A673 (cell line): ENCODE results near the gene FSCN2. TPM values are rescaled to one million over a fixed set of nuclear protein-coding genes. Genes with fewer than 3 reads are reported as not detected.

ENCODE experiments used
- BruUV-seq: library from RNA; stranded (reverse); fragments of 400-500 nt; replicated peaks from 2 replicates; lab custom pipeline; 2021; lab: Mats Ljungman, UMichigan
- CTCF ChIA-PET: fragments of 300-600 bp; sonication (Branson Sonifier 250); formaldehyde crosslinking; loops from one replicate; lab custom pipeline; 2022; ENCODE audit warnings: antibody characterized with exemption; lab: Charles Lee
- POLR2A ChIA-PET: fragments of 300-600 bp; sonication (Branson Sonifier 250); formaldehyde crosslinking; loops from one replicate; lab custom pipeline; 2022; ENCODE audit warnings: antibody characterized with exemption; ENCODE audit not compliant: low non-redundant PET; lab: Charles Lee
- DNase-seq: peaks from one replicate; pipeline ENCODE4 v3.0.0-alpha.2; 2015; ENCODE audit warnings: low spot score
- H3K27ac ChIP-seq: fragments of 200-600 bp; sonication (generic); 2 replicates; pipeline ENCODE4 v1.5.1; 2016; ENCODE audit warnings: mixed run types, low read depth, mild to moderate bottlenecking, mixed read lengths, antibody characterized with exemption, low read length; ENCODE audit not compliant: poor library complexity, severe bottlenecking
- H3K27me3 ChIP-seq: fragments of 200-600 bp; sonication (generic); replicated peaks from 2 replicates; pipeline ENCODE4 v1.6.1; 2017; ENCODE audit warnings: mixed run types, low read depth, mild to moderate bottlenecking, mixed read lengths, antibody characterized with exemption, low read length; ENCODE audit not compliant: insufficient read depth, poor library complexity
- H3K36me3 ChIP-seq: fragments of 200-600 bp; sonication (generic); 2 replicates; pipeline ENCODE4 v1.6.1; 2016; ENCODE audit warnings: mixed run types, mild to moderate bottlenecking, mixed read lengths, antibody characterized with exemption, low read length; ENCODE audit not compliant: insufficient read depth, poor library complexity, severe bottlenecking
- H3K4me1 ChIP-seq: fragments of 200-600 bp; sonication (generic); 2 replicates; pipeline ENCODE4 v1.6.1; 2017; ENCODE audit warnings: mixed run types, mild to moderate bottlenecking, mixed read lengths, antibody characterized with exemption, low read length; ENCODE audit not compliant: insufficient read depth, poor library complexity, severe bottlenecking
- H3K4me3 ChIP-seq: fragments of 200-600 bp; sonication (generic); 2 replicates; pipeline ENCODE4 v1.5.1; 2016; ENCODE audit warnings: low read depth, mixed run types, mild to moderate bottlenecking, mixed read lengths, low read length; ENCODE audit not compliant: poor library complexity, severe bottlenecking
- H3K9me3 ChIP-seq: fragments of 200-600 bp; sonication (generic); 2 replicates; pipeline ENCODE4 v1.6.1; 2016; ENCODE audit warnings: mixed run types, low read depth, mild to moderate bottlenecking, mixed read lengths, antibody characterized with exemption, low read length; ENCODE audit not compliant: poor library complexity, severe bottlenecking
- EZH2 ChIP-seq: fragments of 200-600 bp; sonication (generic); IDR thresholded peaks from 2 replicates; pipeline ENCODE4 v1.6.1; 2017; ENCODE audit warnings: borderline replicate concordance, low read depth, mild to moderate bottlenecking, mixed read lengths, antibody characterized with exemption, low read length; ENCODE audit not compliant: poor library complexity, severe bottlenecking
- intact Hi-C: fragments of 100-400 bp; cut with micrococcal nuclease; formaldehyde crosslinking; loops from one replicate; pipeline ENCODE4 v1.10.0; 2022; ENCODE audit not compliant: unreplicated experiment
- total RNA-seq: library from RNA; stranded (reverse); gene quantifications from 2 replicates; pipeline ENCODE4 v1.2.3, GENCODE V29; 2021
- TF ChIP-seq, protein P1 (sequence below): fragments of 300-800, 200-600 bp; sonication (generic); conservative IDR thresholded peaks from 2 replicates; pipeline ENCODE4 v1.5.1; 2017; ENCODE audit warnings: low read depth, mild to moderate bottlenecking, antibody characterized with exemption, low read length, moderate library complexity, mixed read lengths

Gene FSCN2
- total RNA-seq, 1 experiment from 2014 or later = 0.26 TPM

DNA sequence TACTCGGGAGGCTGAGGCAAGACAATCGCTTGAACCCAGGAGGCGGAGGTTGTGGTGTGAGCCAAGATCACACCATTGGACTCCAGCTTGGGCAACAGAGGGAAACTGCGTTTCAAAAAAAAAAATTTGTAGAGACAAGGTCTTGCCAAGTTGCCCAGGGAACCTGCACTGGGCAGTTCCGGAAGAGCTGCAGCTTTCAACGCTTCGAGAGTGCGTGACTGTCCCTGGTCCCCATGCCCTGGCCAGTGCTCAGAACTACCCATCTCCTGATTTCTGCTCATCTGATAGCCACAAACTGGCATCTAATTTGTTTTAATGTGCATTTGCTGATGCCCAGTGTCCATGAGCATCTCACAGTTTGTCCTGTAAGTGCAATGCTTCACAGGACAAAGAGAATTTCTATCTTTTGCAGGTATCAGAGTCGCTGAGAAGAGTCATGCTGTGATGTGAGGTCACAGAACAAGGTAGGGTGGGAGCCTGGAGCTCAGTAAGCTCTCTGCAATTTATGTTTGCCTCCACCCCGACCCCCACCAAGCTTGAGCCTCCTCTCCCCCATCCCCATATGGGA is 19.5 kb upstream of the FSCN2 start:
- peak overlapping the region; percentile 79 for H3K4me3 ChIP-seq
- peaks cover 32% of the 10 kb centered on the region for H3K36me3 ChIP-seq
- ChIA-PET CTCF (no interaction called here), POLR2A (interaction anchor here (0.6 to 0.7 kb wide), 3 partner anchors 12 to 79 kb away, joined by 4 to 7 read pairs (median 4); no protein-coding TSS in a partner anchor)
- peak overlapping the region; percentile 9 for H3K27ac ChIP-seq
- TF ChIP-seq, protein P1, sequence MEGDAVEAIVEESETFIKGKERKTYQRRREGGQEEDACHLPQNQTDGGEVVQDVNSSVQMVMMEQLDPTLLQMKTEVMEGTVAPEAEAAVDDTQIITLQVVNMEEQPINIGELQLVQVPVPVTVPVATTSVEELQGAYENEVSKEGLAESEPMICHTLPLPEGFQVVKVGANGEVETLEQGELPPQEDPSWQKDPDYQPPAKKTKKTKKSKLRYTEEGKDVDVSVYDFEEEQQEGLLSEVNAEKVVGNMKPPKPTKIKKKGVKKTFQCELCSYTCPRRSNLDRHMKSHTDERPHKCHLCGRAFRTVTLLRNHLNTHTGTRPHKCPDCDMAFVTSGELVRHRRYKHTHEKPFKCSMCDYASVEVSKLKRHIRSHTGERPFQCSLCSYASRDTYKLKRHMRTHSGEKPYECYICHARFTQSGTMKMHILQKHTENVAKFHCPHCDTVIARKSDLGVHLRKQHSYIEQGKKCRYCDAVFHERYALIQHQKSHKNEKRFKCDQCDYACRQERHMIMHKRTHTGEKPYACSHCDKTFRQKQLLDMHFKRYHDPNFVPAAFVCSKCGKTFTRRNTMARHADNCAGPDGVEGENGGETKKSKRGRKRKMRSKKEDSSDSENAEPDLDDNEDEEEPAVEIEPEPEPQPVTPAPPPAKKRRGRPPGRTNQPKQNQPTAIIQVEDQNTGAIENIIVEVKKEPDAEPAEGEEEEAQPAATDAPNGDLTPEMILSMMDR = no peak
- no peak for TF ChIP-seq EZH2
- H3K27me3 ChIP-seq = no peaks in the 10 kb centered on the region
- DNase-seq = no peak
- H3K9me3 ChIP-seq = no peaks in the 10 kb centered on the region
- no TSS peak for BruUV-seq
- H3K4me1 ChIP-seq = peaks cover 9% of the 10 kb centered on the region
- intact Hi-C loops = no loop called here

GRCh38 chr17:81509207-81509971 is 18.8 kb upstream of the FSCN2 start:
- intact Hi-C loops = no loop called here
- ChIA-PET CTCF (no interaction called here), POLR2A (interaction anchor here (0.7 kb wide), 1 partner anchor 80 kb away, joined by 4 read pairs; no protein-coding TSS in a partner anchor)
- no peak for TF ChIP-seq EZH2
- TF ChIP-seq, protein P1 = no peak
- Histone ChIP-seq H3K36me3 (peaks cover 32% of the 10 kb centered on the region), H3K9me3 (no peaks in the 10 kb centered on the region), H3K4me1 (peaks cover 12% of the 10 kb centered on the region), H3K27ac (peak overlapping the region; percentile 14), H3K4me3 (peak overlapping the region; percentile 79), H3K27me3 (no peaks in the 10 kb centered on the region)
- DNase-seq = no peak
- BruUV-seq = no TSS peak

DNA sequence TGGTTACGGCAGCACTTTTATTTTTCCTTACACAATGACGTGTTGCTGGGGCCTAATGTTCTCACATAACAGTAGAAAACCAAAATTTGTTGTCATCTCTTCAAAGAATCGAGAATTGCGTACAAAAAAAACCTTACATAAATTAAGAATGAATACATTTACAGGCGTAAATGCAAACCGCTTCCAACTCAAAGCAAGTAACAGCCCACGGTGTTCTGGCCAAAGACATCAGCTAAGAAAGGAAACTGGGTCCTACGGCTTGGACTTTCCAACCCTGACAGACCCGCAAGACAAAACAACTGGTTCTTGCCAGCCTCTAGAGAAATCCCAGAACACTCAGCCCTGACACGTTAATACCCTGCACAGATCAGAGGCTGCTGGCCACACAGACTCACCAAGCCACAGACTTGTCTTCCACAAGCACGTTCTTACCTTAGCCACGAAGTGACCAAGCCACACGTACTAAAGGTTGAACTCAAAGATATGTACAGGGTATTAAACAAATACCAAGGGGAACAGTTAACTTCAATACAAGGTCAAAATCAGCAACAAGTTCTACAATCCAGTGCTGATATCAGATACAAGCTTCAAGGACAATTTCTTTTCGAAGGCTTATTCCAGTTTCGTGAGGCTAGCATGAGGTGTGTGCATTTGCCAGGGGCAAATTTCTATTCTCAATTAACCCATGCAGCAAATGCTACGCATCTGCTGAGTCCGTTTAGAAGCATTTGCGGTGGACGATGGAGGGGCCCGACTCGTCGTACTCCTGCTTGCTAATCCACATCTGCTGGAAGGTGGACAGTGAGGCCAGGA is 18.0 kb upstream of the FSCN2 start:
- peak overlapping the region; percentile 99 for H3K27ac ChIP-seq
- no peak for DNase-seq
- no peak for TF ChIP-seq EZH2
- TF ChIP-seq, protein P1 = no peak
- BruUV-seq = no TSS peak
- POLR2A ChIA-PET = no interaction called here
- H3K4me1 ChIP-seq = peaks cover 14% of the 10 kb centered on the region
- no peaks in the 10 kb centered on the region for H3K9me3 ChIP-seq
- peaks cover 32% of the 10 kb centered on the region for H3K36me3 ChIP-seq
- intact Hi-C loops = loop anchor here (10.0 kb wide), 1 partner anchor 95 kb away; no protein-coding TSS in a partner anchor
- H3K27me3 ChIP-seq = no peaks in the 10 kb centered on the region
- peak overlapping the region; percentile 79 for H3K4me3 ChIP-seq
- CTCF ChIA-PET = no interaction called here
